Measurements from ENCODE around the gene FAM234A.
"Not testable (repeated sequence)": the region's sequence is repeated elsewhere in the genome, so short reads cannot be mapped to it uniquely, and the experiment has no call there.

The FAM234A gene

DNA sequence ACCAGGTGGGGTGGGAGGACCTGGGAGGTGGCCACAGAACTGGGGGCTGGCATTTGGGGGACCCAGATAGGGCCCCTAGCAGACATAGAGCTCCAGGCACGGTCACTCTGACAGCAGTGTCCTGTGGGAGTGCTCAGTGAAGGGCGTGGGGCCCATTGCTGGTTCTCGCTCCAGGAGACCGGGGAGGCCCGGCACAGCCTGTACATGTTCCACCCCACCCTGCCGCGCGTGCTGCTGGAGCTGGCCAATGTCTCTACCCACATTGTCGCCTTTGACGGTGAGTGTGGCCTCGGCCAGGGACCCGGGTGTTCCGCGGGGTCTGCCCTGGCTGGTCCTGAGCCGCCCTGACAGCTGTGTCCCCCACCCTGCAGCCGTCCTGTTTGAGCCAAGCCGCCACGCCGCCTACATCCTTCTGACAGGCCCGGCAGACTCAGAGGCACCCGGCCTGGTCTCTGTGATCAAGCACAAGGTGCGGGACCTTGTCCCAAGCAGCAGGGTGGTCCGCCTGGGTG, 29.9 kb downstream of the FAM234A start:
- in situ Hi-C loops (cut with HindIII; ENCODE audit: low sequenced_read_pairs): no loop called here

GRCh38 chr16:265002-265529, 30.4 kb downstream of the FAM234A start:
- in situ Hi-C loops (cut with HindIII; ENCODE audit: low sequenced_read_pairs): no loop called here

- in situ Hi-C loops (cut with HindIII; ENCODE audit: low sequenced_read_pairs): no loop called here
Observed at GRCh38 chr16:265711-266110, 31.1 kb downstream of the FAM234A start.

GRCh38 chr16:266258-267164, 31.9 kb downstream of the FAM234A start:
- in situ Hi-C loops (cut with HindIII; ENCODE audit: low sequenced_read_pairs): no loop called here

DNA sequence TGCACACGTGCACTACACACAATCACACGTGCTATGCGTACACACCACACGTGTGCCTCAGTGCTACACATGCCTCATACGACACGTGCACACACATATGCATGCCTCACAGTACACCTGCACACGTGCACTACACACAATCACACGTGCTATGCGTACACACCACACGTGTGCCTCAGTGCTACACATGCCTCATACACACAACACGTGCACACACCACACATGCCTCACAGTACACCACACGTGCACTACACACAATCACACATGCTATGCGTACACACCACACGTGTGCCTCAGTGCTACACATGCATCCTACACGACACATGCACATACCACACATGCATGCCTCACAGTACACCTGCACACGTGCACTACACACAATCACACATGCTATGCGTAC, 32.9 kb downstream of the FAM234A start:
- in situ Hi-C loops (cut with HindIII; ENCODE audit: low sequenced_read_pairs): not testable (repeated sequence)

- in situ Hi-C loops (cut with HindIII; ENCODE audit: low sequenced_read_pairs): no loop called here
Observed at GRCh38 chr16:268141-269053, 33.8 kb downstream of the FAM234A start.

DNA sequence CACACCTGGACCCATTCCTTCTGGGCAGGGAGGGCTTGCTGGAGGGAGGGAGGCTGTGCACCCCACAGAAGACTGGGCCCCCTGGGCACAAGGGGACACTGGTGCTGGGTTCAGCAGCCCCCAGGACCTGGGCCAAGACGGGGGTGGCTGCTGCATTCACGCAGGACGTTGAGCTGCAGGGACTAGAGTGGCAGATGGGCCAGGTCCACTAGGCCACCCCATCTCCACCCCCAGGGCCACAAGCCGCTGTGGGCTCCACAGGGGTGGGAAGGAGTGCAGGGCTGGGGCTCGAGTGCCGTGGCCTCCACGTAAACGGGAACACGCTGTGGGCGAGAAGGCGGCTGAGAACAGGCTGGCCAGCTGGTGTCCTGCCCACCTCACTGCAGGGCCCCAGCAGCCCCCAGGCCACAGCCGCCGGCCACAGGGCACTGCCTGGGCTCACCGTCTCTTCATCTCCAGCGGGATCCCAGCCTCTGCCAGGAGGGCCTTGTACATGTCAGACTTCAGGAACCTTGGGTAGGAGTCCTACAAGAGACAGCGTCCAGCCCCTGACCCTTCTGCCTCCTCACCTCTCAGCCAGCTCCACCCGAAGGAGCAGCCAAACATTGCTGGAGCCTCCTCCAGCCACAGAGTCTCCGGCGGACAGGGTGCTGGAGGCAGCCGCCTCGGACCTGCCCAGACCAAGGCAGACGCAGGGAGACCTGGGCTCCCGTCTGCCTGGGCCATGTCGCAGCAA, 34.6 kb downstream of the FAM234A start:
- in situ Hi-C loops (cut with HindIII; ENCODE audit: low sequenced_read_pairs): no loop called here

DNA sequence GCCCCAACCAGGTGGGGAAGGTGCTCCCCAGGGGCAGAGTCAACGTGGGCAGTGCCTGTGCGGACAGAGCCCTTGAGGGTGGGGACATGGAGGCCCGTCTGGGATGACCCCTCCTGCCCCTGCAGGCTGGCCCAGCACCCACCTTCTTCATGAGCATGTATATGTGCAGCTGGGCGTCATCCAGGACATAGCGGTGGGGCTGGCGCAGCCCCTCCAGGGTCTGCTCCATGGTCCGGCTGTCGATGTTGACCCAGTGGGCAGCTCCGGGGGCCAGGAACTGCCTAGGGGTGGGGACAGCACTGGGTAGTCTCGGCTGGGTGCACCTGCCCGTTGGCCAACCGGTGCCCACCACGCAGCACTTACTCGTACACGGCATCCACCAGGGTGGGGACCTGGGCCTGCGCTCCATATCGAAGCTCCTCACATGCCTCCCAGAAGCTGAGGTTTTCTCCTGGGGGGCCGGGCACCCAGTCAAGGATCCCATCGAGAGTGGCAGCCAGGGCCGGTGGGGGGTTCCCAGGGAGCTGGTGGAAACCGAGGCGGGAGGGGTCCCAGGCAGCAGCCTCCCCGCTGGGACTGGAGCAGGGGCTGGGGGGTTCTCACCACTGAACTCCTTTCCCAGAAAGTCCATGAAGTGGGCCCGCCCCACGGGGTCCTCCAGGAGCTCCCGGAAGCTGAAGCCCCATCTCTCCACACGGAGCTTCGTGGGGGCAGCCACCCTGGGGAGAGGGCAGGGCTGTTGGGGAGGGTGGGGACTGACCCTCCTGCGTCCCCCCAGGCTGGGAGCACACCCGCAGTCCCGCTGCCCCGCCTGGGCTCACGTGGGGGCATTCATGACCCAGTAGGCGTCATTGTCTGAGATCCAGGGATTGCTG, 36.0 kb downstream of the FAM234A start:
- in situ Hi-C loops (cut with HindIII; ENCODE audit: low sequenced_read_pairs): no loop called here

DNA sequence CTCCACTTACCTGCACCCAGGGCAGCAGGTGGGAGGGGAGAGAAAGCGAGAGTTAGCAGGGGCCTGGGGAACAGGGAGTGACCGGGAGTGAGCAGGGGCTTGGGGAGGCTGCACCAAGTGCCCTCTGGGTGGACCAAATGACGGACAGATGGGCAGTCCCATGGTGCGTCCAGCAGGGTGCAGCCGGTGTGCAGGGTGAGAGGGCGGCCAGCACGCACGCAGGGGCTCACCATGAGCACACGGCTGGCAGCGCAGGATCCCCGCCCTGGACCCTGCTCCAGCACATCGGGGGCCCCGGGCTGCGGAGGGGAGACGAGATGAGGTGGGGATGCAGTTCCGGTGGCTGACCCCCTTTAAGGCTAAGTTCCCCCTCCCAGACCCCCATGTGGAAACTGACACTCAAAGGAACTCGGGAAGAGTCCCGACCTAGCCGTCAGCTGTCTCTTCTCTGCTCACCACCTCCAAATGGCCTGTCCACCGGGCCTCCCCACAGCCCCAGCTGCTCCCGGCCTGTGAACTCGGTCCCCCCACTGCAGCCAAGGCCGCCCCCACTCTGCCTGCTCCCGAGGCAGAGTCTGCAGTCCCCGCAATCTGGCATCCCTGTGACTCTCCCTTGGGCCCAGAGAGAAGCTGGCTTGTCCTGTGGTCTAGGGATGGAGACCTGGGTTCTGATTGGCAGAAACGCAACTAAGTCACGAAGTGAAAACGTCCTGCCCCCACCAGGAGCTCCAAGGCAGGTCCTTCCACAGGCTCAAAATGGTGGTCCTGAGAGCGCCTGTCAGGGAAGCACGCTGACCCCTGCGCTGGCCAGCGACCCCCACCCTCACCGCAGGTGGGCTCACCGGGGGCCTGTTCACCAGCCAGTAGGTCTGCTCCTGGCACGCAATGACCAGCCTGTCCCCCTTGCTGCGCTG, 38.3 kb downstream of the FAM234A start:
- in situ Hi-C loops (cut with HindIII; ENCODE audit: low sequenced_read_pairs): no loop called here

DNA sequence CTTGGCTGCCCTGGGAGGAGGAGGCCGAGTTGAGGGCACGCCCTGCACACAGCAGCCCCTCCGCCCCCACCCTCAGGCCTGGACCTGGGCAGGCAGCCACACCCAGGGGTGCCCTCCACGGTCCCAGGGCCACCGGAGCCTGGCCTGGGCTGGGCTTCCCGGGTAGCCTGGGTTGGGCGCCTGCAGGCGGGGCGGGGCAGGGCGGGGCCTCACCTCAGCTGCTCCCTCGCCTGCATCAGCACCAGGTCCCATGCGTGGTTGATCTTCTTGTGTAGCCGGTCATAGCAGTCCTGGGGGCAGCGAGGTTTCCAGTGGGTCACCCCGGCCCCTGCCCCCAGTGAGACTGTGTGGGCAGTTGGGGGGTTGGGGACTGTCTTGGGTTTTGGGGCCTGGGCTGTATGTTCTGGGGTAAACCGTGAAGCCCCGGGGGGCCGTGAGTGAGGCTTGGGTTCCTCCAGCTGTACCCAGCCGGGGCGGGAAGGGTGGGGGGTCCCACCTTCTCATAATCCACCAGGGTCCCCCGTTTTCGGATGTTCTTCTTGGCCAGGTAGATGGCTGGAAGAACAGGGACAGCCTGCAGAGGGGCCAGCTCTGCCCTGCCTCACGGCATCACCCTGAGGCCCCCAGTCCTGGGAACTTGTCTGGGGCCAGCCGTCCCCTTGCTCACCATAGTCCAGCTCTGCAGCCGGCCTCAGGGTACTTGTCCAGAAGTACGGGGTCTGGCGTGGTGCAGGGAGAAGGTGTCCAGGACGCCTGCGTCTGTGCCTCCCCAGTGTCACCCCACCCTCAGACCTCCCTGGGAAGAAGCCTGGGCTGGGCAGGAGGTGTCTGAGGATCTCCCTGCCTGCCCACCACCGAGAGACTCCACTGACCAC, 39.2 kb downstream of the FAM234A start:
- in situ Hi-C loops (cut with HindIII; ENCODE audit: low sequenced_read_pairs): no loop called here

- in situ Hi-C loops (cut with HindIII; ENCODE audit: low sequenced_read_pairs): no loop called here
Observed at GRCh38 chr16:275041-275641, 40.5 kb downstream of the FAM234A start.

GRCh38 chr16:275786-276232, 41.2 kb downstream of the FAM234A start, which contains the start of gene RGS11:
RGS11 (minus strand) TSS chr16:275944; CDS start chr16:275911, 33 bp downstream.
- in situ Hi-C loops (cut with HindIII; ENCODE audit: low sequenced_read_pairs): no loop called here

GRCh38 chr16:276426-277077, 41.9 kb downstream of the FAM234A start:
- in situ Hi-C loops (cut with HindIII; ENCODE audit: low sequenced_read_pairs): no loop called here

- in situ Hi-C loops (cut with HindIII; ENCODE audit: low sequenced_read_pairs): no loop called here
Observed at GRCh38 chr16:278863-279366, 44.3 kb downstream of the FAM234A start.

- in situ Hi-C loops (cut with HindIII; ENCODE audit: low sequenced_read_pairs): no loop called here
Observed at GRCh38 chr16:279531-279930, 44.9 kb downstream of the FAM234A start.

- in situ Hi-C loops (cut with HindIII; ENCODE audit: low sequenced_read_pairs): no loop called here
Observed at GRCh38 chr16:280005-280460, 45.4 kb downstream of the FAM234A start.
